ENCODE measurements around the gene PRR9.

- TF ChIP-seq CTCF (IDR thresholded peaks at IDR 0.05; ENCODE audit: control extremely low read depth in 1 of 3, insufficient read depth in 1 of 3, low read depth in 1 of 3, low read length in 3 of 3) (no peak), RAD21 (IDR thresholded peaks at IDR 0.05 in 1 of 2, conservative IDR thresholded peaks at IDR 0.05 in 1 of 2; ENCODE audit: low read depth in 2 of 2, low read length in 2 of 2) (no peak), EZH2 (IDR thresholded peaks at IDR 0.05; ENCODE audit: low read depth, low read length, severe bottlenecking) (no peak), POLR2A (IDR thresholded peaks at IDR 0.05; ENCODE audit: control extremely low read depth in 1 of 2, low read depth in 2 of 2, low read length in 2 of 2) (no peak), SP1 (IDR thresholded peaks at IDR 0.05; ENCODE audit: low read depth, low read length) (no peak), ATF2 (IDR thresholded peaks at IDR 0.05; ENCODE audit: low read length) (no peak), SIN3A (conservative IDR thresholded peaks at IDR 0.05 in 1 of 2, IDR thresholded peaks at IDR 0.05 in 1 of 2; ENCODE audit: low read depth in 1 of 2, low read length in 2 of 2) (no peak), EP300 (IDR thresholded peaks at IDR 0.05; ENCODE audit: borderline replicate concordance in 1 of 2, low read depth in 2 of 2, low read length in 2 of 2) (no peak), YY1 (IDR thresholded peaks at IDR 0.05; ENCODE audit: low read depth, low read length) (no peak)
These were observed 33.7 kb downstream of the PRR9 start for GRCh38 chr1:153251087-153251486.

Data from H1 (cell line).